RPMI7951 (cell line): ENCODE data around the gene GRSF1. TPM values are rescaled to one million over a fixed set of nuclear protein-coding genes. Genes with fewer than 3 reads are reported as not detected.
"Not testable (repeated sequence)": the region's sequence is repeated elsewhere in the genome, so short reads cannot be mapped to it uniquely, and the experiment has no call there.

Experiments used
- DNase-seq: peaks from one replicate; pipeline ENCODE4 v3.0.0-alpha.2; 2012; ENCODE audit warnings: low read depth
- total RNA-seq: library from RNA; depleted of rRNA; stranded (reverse); fragments of >200 nt; shearing (Covaris generic); gene quantifications from 2 replicates; pipeline ENCODE4 v1.2.3, GENCODE V29; 2014

GRSF1 gene
- total RNA-seq, 1 experiment from 2014 or later = 94.3 TPM

DNA sequence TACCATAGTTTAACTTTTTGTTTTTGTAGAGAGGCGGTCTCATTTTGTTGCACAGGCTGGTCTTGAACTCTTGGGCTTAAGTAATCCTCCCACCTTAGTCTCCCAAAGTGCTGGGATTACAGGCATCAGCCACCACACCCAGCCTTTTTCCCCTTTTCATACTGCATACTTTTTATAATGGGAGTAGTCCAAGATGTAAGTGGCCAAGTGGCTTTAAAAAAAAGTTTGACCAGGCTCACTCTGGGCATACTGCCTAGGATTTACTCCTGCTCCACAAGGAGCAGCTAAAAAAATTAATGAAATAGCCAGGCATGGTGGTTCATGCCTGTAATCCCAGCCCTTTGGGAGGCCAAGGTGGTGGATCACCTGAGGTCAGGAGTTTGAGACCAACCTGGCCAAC lies 6.0 kb downstream of the GRSF1 start:
- DNase-seq = no peak

DNA sequence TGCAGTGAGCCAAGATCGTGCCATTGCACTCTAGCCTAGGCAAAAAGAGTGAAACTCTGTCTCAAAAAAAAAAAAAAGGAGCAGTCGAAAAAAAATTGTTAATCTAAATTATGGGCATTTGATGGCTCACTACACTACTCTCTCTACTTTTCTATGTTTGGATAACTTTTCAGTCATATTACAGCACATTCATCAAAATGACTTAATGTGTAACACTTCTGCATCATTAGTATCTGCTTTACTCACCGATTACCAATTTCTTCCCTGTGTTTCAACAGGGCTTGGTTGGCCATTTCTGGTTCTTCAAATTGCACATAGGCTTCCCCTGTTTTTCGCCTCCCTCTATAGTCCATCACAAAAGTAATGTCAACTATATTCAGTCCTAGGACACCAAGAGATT lies 8.4 kb downstream of the GRSF1 start:
- no peak for DNase-seq

DNA sequence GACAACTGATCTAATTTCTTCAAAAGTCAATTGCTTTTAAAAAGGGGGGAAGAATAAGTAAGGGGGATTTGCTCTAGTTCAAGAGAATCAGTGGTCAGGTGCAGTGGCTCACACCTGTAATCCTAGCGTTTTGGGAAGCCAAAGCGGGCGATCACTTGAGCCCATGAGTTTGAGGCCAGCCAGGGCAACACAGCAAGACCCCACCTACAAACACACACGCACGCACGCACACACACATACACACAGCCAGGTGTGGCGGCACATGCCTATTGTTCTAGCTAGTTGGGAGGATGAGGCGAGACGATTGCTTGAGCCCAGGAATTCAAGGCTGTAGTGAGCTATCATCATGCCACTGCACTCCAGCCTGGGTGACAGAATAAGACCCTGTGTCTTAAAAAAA lies 9.6 kb downstream of the GRSF1 start:
- DNase-seq = no peak

DNA sequence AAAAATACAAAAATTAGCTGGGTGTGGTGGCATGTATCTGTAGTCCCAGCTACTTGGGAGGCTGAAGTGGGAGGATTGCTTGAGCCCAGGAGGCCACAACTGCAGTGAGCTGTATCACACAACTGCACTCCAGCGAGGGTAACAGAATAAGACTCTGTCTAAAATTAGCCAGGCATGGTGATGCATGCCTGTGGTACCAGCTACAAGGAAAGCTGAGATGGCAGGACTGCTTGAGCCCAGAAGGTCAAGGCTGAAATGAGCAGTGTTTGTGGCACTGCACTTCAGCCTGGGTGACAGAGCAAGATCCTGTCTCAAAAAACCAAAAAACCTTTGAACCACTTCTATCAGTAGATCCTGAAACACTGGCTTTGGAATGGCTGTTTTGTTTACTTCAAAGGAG lies 10.2 kb downstream of the GRSF1 start:
- DNase-seq = no peak

DNA sequence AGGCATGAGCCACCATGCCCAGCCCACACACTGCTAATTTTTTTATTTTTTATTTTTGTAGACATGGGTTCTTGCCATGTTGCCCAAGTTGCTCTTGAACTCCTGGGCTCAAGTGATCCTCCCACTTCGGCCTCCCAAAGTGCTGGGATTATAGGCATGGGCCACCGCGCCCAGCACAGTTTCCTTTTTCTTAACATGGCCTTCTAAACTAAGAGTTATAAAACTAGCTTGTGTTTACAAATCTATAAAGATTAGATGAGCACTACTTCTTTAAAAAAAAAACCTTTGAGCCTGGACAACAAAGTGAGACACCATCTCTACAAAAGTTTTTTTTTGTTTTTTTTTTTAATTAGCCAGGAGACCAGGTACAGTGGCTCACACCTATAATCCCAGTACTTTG lies 10.7 kb downstream of the GRSF1 start:
- DNase-seq = no peak

DNA sequence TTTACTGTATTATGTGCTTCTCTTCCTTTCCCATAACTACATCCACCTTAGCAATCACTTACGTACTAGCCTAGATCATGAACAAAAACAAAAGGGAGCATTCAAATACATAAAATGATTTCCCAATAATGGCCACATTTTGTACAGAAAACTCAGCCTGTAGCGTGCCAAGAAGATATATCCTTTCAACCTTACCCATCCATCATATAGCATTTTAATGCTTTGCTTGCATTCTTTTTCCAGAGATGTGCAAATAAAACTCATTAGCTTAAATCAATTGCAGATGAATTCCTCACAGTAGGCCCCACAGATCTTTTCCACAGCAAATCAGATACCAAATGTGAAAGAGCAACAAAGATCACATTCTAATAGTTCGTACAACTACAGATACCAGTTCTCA lies 20.8 kb downstream of the GRSF1 start:
- no peak for DNase-seq

DNA sequence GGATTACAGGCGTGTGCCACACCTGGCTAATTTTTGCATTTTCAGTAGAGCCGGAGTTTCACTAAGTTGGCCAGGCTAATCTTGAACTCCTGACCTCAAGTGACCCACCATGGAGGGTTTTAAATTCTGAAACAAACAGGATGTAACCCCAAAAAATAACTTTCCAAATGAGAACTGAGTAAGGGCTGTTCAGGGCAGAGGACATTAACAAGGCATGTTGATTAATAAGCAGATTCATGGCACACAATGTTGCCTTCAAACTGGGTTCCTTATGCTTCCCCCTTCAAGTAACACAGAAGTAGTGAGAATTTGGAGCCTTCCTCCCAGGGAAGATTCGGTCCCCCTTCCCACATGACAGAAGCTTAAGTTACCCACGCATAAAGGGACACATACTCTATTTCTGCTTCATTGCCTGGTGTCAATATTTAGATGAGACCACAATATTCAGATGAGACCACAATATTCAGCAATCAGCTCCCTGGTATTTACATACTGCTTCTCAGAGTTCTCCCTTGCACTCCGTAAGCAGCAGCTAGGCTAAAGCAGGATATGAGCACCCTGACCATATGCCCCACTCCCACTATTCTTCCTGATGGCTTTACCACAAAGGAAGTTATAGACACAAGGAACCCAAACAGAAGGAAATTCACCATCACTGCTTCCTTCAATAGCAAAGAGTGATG lies 21.4 kb downstream of the GRSF1 start:
- DNase-seq = no peak

DNA sequence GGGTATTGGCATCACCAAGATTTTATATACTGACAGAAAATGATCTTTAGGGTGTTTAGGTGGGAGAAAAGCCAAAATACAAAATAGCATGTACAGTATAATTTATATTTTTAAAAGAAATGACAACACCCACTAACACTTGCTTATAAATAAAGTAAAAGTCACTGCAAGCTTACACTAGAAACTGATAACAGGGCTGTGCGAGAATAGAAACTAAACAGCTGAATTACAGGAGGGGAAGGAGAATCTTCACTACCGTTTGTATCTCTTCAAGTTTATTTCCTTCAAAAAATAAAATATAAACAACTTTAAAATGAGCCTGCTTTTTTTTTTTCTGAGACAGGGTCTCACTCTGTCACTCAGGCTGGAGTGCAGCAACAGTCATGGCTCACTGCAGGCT lies 22.8 kb downstream of the GRSF1 start:
- DNase-seq = no peak

DNA sequence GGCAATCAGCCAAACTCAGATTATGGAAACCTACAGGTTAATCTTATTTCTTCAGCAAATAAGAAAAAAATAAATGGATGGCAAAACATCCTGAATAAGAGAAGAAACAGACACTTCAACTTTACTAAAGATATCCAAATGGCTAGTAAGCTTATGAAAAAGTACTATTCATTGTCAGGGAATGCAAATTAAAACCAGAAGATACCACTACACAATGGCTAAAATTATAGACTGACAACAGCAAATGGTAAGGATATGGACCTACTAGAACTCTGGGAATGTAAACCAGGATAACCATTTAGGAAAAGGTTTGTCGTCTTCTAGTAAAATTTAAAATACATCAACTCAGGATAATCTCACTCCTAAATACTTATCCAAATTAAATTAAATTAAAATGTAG lies 24.3 kb downstream of the GRSF1 start:
- DNase-seq = no peak

DNA sequence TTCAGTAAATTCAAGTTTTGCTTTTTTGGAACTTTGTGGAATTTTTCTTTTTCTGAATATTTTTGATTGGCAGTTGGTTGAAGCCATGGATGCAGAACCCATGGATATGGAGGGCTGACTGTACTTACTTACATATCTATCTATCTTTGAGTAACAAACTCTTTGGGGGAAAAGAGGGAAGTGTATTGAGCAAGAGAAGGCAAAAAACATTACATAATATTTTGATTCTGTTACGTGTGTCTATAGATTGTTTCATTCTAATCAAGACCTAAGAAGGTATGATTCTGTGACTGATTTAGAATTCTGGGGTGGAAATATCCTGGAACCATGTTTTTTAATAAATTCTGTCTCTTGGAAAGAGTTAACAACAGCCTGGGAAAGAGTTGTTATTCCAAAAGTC lies 31.5 kb downstream of the GRSF1 start:
- DNase-seq = no peak

DNA sequence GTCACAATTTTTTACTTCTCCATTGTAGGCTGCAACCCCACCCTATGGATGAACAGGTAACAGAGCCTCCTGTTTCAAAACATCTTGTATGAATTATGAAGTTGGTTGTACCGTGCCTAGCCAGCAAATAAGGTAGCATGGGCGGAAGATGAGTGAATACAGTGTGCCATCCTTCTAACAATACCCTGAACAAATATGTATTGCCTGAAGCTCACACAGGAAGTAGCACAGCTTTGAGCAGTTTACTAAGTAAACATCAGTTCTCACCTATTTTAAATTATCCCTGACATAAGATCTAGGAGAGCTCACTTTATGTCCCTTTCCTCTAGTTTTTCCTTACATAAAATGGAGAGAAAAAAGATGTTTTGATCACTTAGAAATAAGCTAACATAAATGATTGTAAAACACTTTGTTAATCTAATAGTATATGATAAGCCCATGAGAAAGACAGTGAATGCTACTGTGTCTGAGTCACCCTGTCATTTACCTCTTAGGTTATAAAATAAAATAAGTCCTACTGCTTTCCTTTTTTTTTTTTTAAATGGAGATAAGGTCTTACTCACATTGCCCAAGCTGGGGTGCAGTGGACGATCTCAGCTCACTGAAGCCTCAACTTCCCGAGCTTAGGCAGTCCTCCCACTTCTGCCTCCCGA lies 36.6 kb downstream of the GRSF1 start:
- DNase-seq = no peak

DNA sequence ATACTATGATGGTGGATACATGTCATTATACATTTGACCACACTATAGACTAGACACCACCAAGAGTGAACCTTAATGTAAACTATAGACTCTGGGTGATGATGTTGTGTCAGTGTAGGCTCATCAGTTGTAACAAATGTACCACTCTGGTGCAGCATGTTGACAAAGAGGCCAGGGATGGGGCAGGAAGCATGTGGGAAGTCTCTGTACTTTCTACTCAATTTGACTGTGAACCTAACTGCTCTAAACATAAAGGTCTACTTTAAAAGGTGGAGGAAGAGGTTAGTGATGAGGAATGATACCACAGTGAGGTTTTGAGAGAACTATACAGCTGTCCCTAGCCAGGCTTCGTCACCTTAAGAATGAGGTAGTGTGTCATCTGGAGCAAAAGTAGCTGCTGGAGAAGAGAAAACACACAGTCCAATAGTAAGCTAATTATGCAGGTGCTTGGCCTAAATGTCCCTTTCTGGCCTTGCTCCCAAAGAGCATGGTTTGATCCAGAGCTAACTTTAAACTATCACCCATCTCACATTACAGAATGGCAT lies 38.4 kb downstream of the GRSF1 start:
- DNase-seq = no peak

DNA sequence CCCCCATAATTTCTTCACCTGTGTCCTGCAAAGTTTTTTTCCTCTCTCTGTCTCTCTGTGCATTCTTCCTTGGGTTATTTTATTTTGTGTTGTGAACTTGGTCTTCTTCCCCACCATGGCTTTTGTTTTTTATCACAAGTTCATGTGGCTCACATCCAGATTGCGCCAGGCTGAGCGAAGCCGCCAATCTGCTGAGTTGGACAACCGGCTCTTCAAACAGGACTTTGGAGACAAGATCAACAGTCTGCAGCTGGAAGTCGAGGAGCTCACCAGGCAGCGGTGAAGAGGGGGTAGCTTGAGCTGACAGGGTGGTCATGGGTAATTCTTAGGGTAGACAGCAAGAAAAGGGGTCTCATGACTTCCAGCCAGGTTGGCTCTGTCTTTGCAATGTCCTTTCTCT lies 46.1 kb downstream of the GRSF1 start:
- no peak for DNase-seq

DNA sequence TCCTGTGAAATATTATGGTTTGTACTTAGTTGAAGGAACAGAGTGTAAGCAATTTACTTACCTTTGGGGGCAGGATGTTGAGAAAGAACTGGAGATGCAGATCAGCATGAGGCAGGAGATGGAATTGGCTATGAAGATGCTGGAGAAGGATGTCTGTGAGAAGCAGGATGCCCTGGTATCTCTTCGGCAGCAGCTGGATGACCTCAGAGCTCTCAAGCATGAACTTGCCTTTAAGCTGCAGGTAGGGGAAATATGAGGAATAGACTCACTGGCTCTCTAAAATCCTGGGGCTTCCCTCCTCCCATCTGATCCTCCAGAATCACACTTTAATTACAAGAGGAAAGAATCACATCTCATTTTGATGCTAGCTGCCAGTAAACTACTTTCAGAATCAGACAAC lies 51.0 kb downstream of the GRSF1 start:
- DNase-seq = no peak

DNA sequence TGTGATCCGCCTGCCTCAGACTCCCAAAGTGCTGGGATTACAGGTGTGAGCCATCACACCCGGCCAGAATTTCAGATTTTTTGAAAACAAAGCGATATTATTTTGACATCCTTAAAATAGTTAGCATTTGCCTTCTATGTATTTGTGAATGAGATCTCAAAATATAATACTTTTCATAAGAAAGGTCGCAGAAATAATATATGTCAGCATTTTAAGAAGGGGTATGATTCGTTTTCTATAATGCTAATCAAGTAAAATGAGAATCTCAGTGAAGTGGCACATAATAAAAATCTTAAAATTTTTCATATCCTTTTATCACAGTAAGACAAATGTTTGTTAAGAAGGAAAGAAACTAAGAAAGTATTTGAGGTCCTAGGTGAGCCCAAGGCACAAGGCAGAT lies 52.2 kb downstream of the GRSF1 start:
- no peak for DNase-seq

DNA sequence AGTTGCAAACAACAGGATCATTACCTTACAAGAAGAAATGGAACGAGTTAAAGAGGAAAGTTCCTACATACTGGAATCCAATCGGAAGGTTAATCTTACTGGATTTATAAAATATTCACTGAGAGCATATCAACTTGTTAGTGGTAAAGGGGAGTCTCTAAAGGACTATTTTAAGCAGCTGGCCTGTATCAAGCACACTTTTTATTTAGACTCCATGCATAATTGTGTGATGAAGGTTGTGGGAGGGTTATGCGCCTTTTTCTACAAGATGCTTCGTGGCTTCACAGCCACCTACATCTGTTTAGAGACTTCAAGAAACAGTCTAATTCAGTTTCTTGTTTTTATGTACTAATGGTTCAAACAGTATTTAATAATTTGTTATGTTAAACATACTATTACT lies 56.6 kb downstream of the GRSF1 start:
- DNase-seq = no peak

DNA sequence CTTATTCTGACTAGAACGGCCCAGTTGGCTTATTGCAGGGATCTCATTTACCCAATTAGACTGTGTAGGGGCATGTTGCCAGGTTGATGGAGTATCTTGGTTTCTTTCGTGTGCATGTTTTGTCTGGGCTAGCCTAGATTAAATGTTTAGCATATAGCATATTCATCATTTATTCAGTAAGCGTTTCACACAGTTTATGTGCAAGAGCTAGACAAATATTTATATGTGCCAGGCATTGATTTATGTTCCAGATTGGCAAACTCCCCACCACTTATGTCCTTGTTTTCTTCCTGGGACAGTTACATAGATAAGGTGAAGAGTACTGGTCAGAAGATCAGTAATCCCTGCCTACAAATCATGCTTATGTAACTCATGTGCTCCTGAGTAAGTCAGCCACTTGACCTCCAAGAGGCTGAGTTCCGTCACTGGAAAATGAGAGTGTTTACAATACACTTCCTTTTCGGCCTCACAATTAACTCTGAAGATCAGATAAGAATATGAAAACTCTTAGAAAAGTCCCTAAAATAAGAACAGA lies 60.7 kb downstream of the GRSF1 start:
- no peak for DNase-seq

DNA sequence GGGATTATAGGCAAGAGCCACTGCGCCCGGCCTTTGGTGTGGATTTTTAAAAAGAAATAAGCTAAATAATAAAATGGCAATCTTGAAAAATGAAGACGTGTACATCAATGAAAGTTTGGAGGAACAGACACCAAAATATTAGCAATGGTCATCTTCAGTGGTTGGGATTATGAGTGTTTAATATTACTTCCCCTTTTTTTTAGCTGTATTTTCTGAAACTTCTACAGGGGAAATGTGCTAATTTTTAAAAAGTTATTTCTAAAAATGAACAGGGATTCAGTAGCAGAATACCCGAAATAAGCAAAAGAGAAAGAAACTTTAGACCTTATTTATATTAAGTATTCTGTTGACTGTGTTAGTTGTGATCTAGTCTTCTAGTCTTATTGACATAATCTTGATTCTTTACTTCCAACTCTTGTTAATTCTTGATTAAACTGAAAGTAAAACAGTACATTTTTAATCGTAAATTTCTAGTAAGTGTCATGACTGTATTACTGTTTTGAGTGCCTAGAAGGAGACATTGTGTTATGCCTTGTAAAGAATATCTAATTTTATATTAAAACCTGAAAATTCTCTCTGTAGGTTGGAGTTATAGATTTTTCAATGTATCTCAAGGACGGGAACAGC lies 66.6 kb downstream of the GRSF1 start:
- DNase-seq = no peak

DNA sequence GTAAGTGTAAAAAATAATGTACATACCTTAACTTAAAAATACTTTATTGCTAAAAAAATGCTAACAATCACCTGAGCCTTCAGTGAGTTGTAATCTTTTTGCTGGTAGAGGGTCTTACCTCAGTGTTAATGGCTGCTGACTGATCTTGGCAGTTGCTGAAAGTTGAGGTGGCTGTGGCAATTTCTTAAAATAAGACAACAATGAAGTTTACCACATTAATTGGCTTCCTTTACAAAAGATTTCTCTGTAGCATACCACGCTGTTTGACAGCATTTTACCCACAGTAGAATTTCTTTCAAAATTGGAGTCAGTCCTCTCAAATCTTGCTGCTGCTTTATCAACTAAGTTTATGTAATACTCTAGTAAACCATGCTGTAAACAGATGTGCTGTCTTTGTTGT lies 70.3 kb downstream of the GRSF1 start:
- DNase-seq = not testable (repeated sequence)

DNA sequence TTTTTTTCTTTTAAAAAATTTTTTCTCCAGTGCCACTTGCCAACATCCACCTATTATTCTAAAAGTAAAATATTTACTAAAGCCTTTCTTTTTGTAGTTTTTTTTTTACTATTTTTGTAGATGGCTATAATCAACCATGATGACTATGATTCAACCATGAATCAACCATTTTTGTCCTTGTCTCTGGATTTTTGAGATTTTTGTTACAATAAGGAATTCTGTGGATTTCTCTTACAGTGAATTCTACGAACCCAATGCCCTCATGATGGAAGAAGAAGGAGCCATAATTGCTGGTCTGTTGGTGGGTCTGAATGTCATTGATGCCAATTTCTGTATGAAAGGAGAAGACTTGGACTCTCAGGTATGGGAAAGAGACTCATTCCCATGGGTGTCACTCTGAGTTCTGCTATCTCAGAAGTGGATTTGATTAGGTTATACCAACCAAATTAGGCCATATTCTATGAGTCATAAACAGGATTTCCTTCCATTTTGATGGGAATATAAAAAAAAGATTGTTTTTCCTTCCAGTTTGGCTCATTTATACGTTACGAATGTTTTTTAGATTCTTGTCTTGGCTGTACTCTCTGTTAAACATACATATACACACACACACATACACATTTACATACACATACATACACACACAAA lies 71.3 kb downstream of the GRSF1 start:
- no peak for DNase-seq
